HEK293 (cell line): ENCODE results near the gene UVSSA.
A peak's percentile ranks its signal among the peaks of the same experiment; 100 is the strongest.

Experiments used
- CTCF ChIA-PET: fragments of 350-600 bp; formaldehyde crosslinking; extraction: SDS; loops from one replicate; lab custom pipeline; 2021; ENCODE audit warnings: antibody characterized with exemption; lab: Yijun Ruan, JAX
- POLR2A ChIA-PET: fragments of 300-600 bp; formaldehyde crosslinking; extraction: SDS; loops from one replicate; lab custom pipeline; 2020; ENCODE audit warnings: antibody characterized with exemption, inconsistent platforms; lab: Yijun Ruan, JAX
- H3K27ac ChIP-seq: fragments of 200-500 bp; sonication (Bioruptor generic); 2 replicates; pipeline ENCODE4 v1.5.1; 2014; ENCODE audit warnings: low read depth, low read length, control low read depth, inconsistent platforms; ENCODE audit errors: extremely low read depth
- H3K36me3 ChIP-seq, 2 experiments: fragments of 200-500 bp in 1 of 2; sonication (Bioruptor generic) in 1 of 2; 1 replicate in 1 of 2; 2 replicates in 1 of 2; pipeline ENCODE4 v1.5.1; 2014 to 2017; ENCODE audit warnings: inconsistent platforms in 2 of 2, low read length in 2 of 2; ENCODE audit not compliant: control insufficient read depth in 2 of 2, insufficient read depth in 1 of 2
- H3K4me1 ChIP-seq: fragments of 200-500 bp; sonication (Bioruptor generic); 2 replicates; pipeline ENCODE4 v1.5.1; 2014; ENCODE audit warnings: mild to moderate bottlenecking, low read length, inconsistent platforms; ENCODE audit not compliant: control insufficient read depth, insufficient read depth
- H3K4me3 ChIP-seq: 2 replicates; pipeline ENCODE4 v1.5.1; 2011; ENCODE audit warnings: low read depth, mild to moderate bottlenecking, control low read depth, low read length, moderate library complexity
- H3K9me3 ChIP-seq: fragments of 200-500 bp; sonication (Bioruptor generic); 2 replicates; pipeline ENCODE4 v1.5.1; 2014; ENCODE audit warnings: low read depth, low read length, inconsistent platforms; ENCODE audit not compliant: control insufficient read depth, insufficient read depth
- EGR2 ChIP-seq: fragments of 450-650 bp; formaldehyde crosslinking; IDR thresholded peaks from 2 replicates; pipeline ENCODE4 v1.5.1; 2016; ENCODE audit warnings: low read depth, missing biosample characterization, missing genetic modification characterization
- GLI4 ChIP-seq: fragments of 450-650 bp; formaldehyde crosslinking; IDR thresholded peaks from 2 replicates; pipeline ENCODE4 v1.5.1; 2016; ENCODE audit warnings: missing biosample characterization, missing genetic modification characterization
- TRIM28 ChIP-seq: IDR thresholded peaks from 2 replicates; pipeline ENCODE4 v1.6.1; 2011; ENCODE audit warnings: low read length, control low read depth, borderline replicate concordance
- WT1 ChIP-seq: fragments of 450-650 bp; formaldehyde crosslinking; IDR thresholded peaks from 2 replicates; pipeline ENCODE4 v1.5.1; 2016; ENCODE audit warnings: missing biosample characterization, missing genetic modification characterization
- ZBTB20 ChIP-seq: fragments of 450-650 bp; formaldehyde crosslinking; IDR thresholded peaks from 2 replicates; pipeline ENCODE4 v1.5.1; 2016; ENCODE audit warnings: missing biosample characterization, missing genetic modification characterization
- ZFP69B ChIP-seq: fragments of 450-650 bp; formaldehyde crosslinking; IDR thresholded peaks from 2 replicates; pipeline ENCODE4 v1.5.1; 2016; ENCODE audit warnings: missing biosample characterization, missing genetic modification characterization
- ZNF202 ChIP-seq: fragments of 450-650 bp; formaldehyde crosslinking; IDR thresholded peaks from 2 replicates; pipeline ENCODE4 v1.5.1; 2016; ENCODE audit warnings: missing biosample characterization, missing genetic modification characterization, borderline replicate concordance
- ZNF426 ChIP-seq: fragments of 450-650 bp; formaldehyde crosslinking; IDR thresholded peaks from 2 replicates; pipeline ENCODE4 v1.5.1; 2017; ENCODE audit warnings: missing biosample characterization, missing genetic modification characterization, mild to moderate bottlenecking, inconsistent platforms, moderate library complexity
- ZNF529 ChIP-seq: fragments of 450-650 bp; formaldehyde crosslinking; IDR thresholded peaks from 2 replicates; pipeline ENCODE4 v1.5.1; 2017; ENCODE audit warnings: missing genetic modification characterization, missing biosample characterization; ENCODE audit not compliant: insufficient replicate concordance
- ZNF664 ChIP-seq: fragments of 450-650 bp; formaldehyde crosslinking; IDR thresholded peaks from 2 replicates; pipeline ENCODE4 v1.5.1; 2016; ENCODE audit warnings: missing biosample characterization, missing genetic modification characterization
- TF ChIP-seq, protein P1 (sequence below): fragments of 450-650 bp; formaldehyde crosslinking; IDR thresholded peaks from 2 replicates; pipeline ENCODE4 v1.5.1; 2016; ENCODE audit warnings: missing biosample characterization, missing genetic modification characterization, low read depth
- TF ChIP-seq, protein P2 (sequence below): fragments of 450-650 bp; formaldehyde crosslinking; IDR thresholded peaks from 2 replicates; pipeline ENCODE4 v1.5.1; 2016; ENCODE audit warnings: missing biosample characterization, missing genetic modification characterization
- TF ChIP-seq, protein P3 (sequence below): fragments of 450-650 bp; formaldehyde crosslinking; IDR thresholded peaks from 2 replicates; pipeline ENCODE4 v1.5.1; 2016; ENCODE audit warnings: missing biosample characterization, missing genetic modification characterization
- TF ChIP-seq, protein P4 (sequence below): fragments of 450-650 bp; formaldehyde crosslinking; IDR thresholded peaks from 2 replicates; pipeline ENCODE4 v1.5.1; 2016; ENCODE audit warnings: missing biosample characterization, missing genetic modification characterization

UVSSA gene

DNA sequence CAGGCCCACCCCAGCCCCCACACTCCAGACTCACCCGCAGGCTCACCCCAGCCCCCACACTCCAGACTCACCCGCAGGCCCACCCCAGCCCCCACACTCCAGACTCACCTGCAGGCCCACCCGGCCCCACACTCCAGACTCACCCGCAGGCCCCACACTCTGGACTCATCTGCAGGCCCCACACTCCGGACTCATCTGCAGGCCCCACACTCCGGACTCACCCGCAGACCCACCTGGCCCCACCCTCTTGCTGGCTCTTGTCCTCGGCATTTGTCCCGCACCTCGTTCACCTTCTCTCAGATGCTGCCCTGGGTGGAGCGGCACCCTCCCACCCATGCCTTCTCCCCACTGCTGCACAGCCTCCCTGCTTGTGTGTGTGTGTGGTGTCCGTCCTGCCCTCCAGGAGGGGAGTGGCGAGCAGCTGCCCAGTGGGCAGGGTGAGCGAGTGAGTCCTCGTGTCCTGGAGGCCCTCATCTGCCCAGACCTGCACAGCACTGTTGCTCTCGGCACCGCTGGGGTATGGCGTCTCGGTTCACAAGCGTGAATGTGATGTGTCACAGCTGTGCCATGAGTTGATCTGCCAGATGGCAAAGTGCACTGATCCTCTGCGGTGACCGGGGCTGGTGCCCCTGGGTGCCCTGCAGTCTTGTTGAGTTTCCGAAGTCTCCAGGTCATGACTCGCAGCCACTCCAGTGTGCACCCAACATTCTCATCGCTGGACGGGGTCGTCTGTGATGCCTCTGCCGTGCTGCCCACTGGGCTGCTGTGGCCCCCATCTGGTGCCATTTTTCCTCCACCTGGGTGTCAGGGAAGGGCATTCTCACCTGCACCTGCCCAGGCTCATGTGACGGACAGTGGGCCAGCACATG lies 29.6 kb upstream of the UVSSA start:
- Histone ChIP-seq H3K4me1 (no peaks in the 10 kb centered on the region), H3K9me3 (no peaks in the 10 kb centered on the region), H3K36me3 (peaks cover 5 to 70% of the 10 kb centered on the region in 2 experiments; a peak in 2 of 3 replicates), H3K4me3 (no peak overlapping the region), H3K27ac (no peak overlapping the region)
- TF ChIP-seq GLI4 (no peak), ZBTB20 (tag by site-specific recombination) (no peak), ZNF426 (tag by site-specific recombination) (no peak), ZFP69B (tag by site-specific recombination) (no peak), ZNF664 (no peak)
- TF ChIP-seq, protein P1, sequence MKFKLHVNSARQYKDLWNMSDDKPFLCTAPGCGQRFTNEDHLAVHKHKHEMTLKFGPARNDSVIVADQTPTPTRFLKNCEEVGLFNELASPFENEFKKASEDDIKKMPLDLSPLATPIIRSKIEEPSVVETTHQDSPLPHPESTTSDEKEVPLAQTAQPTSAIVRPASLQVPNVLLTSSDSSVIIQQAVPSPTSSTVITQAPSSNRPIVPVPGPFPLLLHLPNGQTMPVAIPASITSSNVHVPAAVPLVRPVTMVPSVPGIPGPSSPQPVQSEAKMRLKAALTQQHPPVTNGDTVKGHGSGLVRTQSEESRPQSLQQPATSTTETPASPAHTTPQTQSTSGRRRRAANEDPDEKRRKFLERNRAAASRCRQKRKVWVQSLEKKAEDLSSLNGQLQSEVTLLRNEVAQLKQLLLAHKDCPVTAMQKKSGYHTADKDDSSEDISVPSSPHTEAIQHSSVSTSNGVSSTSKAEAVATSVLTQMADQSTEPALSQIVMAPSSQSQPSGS (tag by site-specific recombination): no peak
- POLR2A ChIA-PET: no interaction called here
- CTCF ChIA-PET: interaction anchor here (0.6 kb wide), 1 partner anchor 153 kb away, joined by 4 read pairs; no protein-coding TSS in a partner anchor

DNA sequence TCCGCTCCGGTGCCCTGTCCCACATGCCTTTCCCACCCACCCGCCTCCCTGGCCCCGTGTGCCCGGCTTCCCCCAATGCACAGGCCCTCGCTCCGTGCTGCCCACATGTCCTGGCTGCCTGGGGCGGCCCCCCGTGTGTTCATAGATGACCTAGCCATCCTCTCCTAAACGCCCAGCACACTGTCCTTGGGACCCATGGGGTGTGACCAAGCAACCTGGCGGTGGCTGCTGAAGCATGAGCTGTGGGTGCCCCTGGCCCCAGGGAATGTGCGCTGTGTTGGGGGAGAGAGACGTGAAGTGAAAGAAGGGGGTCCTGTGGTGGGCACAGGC lies 29.0 kb upstream of the UVSSA start:
- peaks cover 5 to 68% of the 10 kb centered on the region in 2 experiments; a peak in 2 of 3 replicates for H3K36me3 ChIP-seq
- H3K9me3 ChIP-seq: no peaks in the 10 kb centered on the region
- H3K27ac ChIP-seq: no peak overlapping the region
- TF ChIP-seq, protein P2, sequence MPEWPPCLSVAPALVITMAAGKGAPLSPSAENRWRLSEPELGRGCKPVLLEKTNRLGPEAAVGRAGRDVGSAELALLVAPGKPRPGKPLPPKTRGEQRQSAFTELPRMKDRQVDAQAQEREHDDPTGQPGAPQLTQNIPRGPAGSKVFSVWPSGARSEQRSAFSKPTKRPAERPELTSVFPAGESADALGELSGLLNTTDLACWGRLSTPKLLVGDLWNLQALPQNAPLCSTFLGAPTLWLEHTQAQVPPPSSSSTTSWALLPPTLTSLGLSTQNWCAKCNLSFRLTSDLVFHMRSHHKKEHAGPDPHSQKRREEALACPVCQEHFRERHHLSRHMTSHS (tag by site-specific recombination): no peak
- TF ChIP-seq ZNF529 (tag by site-specific recombination) (peak; percentile 93), ZNF202 (tag by site-specific recombination) (no peak), TRIM28 (no peak)
- TF ChIP-seq, protein P3, sequence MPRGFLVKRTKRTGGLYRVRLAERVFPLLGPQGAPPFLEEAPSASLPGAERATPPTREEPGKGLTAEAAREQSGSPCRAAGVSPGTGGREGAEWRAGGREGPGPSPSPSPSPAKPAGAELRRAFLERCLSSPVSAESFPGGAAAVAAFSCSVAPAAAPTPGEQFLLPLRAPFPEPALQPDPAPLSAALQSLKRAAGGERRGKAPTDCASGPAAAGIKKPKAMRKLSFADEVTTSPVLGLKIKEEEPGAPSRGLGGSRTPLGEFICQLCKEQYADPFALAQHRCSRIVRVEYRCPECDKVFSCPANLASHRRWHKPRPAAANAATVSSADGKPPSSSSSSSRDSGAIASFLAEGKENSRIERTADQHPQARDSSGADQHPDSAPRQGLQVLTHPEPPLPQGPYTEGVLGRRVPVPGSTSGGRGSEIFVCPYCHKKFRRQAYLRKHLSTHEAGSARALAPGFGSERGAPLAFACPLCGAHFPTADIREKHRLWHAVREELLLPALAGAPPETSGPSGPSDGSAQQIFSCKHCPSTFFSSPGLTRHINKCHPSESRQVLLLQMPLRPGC (tag by site-specific recombination): no peak
- TF ChIP-seq, protein P4, sequence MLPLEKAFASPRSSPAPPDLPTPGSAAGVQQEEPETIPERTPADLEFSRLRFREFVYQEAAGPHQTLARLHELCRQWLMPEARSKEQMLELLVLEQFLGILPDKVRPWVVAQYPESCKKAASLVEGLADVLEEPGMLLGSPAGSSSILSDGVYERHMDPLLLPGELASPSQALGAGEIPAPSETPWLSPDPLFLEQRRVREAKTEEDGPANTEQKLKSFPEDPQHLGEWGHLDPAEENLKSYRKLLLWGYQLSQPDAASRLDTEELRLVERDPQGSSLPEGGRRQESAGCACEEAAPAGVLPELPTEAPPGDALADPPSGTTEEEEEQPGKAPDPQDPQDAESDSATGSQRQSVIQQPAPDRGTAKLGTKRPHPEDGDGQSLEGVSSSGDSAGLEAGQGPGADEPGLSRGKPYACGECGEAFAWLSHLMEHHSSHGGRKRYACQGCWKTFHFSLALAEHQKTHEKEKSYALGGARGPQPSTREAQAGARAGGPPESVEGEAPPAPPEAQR (tag by site-specific recombination): no peak
- TF ChIP-seq, all 188 proteins: peak for 1
- POLR2A ChIA-PET: no interaction called here
- no peaks in the 10 kb centered on the region for H3K4me1 ChIP-seq
- H3K4me3 ChIP-seq: no peak overlapping the region
- CTCF ChIA-PET: interaction anchor here (0.6 to 0.7 kb wide), 2 partner anchors 74 to 152 kb away, joined by 3 to 4 read pairs; no protein-coding TSS in a partner anchor

DNA sequence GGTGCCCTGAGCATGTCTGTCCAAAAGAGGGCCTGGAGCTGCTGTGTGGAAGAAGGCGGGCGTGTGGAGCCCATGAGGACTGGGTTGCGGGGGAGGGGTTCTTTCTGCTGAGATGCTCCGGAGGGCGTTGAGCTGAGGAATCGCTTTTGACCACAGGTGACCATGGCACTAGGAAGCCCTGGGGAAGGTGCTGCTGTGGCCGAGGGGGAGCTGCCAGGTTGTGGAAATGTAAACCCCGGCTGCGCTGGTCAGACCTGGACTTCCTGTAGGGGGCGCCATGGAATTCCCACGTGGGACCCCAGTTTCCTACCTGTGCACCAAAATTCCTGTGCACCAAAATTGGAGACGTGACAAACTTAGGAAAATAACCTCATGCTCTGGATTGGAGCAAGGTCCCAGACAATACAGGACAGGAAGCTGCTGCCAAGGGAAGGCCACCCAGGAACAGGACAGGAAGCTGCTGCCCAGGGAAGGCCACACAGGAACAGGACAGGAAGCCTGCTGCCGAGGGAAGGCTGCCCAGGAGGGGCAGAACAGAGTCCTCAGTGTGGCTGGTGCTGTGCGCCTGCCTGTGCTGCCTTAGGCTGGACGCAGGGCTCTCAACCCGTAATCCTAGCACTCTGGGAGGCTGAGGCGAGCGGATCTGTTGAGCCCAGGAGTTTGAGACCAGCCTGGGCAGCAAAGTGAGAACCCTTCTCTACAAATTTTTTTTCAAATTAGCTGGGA lies 28.4 kb upstream of the UVSSA start:
- no peak for TF ChIP-seq WT1
- no peak for TF ChIP-seq ZBTB20 (tag by site-specific recombination)
- no peak for TF ChIP-seq EGR2 (tag by site-specific recombination)
- no peak overlapping the region for H3K27ac ChIP-seq
- POLR2A ChIA-PET: no interaction called here
- CTCF ChIA-PET: interaction anchor here (0.7 kb wide), 1 partner anchor 73 kb away, joined by 3 read pairs; no protein-coding TSS in a partner anchor
- H3K4me1 ChIP-seq: no peaks in the 10 kb centered on the region
- H3K36me3 ChIP-seq: peaks cover 0 to 68% of the 10 kb centered on the region in 2 experiments; a peak in 2 of 3 replicates
- no peaks in the 10 kb centered on the region for H3K9me3 ChIP-seq
- no peak overlapping the region for H3K4me3 ChIP-seq
